Prostate gland (tissue), 2 donors: ENCODE measurements around the gene OR11G2.

Source experiments
- CTCF ChIP-seq, 4 experiments: fragments of 200-600 bp in 2 of 4; fragments of 450-650 bp in 2 of 4; sonication (generic) in 2 of 4; IDR thresholded peaks; 1 replicate in 3 of 4; 2 replicates in 1 of 4; pipeline ENCODE4 v1.5.1; 2016 to 2019; ENCODE audit warnings: antibody characterized with exemption in 4 of 4, mild to moderate bottlenecking in 2 of 4, moderate library complexity in 2 of 4
- POLR2A ChIP-seq: fragments of 450-650 bp; IDR thresholded peaks from one replicate; pipeline ENCODE4 v1.6.1; 2016; ENCODE audit warnings: antibody characterized with exemption, mild to moderate bottlenecking

- TF ChIP-seq CTCF (IDR thresholded peaks at IDR 0.05) (no peak), POLR2A (no peak)
These were observed 6.5 kb upstream of the OR11G2 start for GRCh38 chr14:20184181-20184580.
